ENCODE data around the gene LOXL1. TPM values are rescaled to one million over a fixed set of nuclear protein-coding genes. Genes with fewer than 3 reads are reported as not detected.

Gene LOXL1
- total RNA-seq, 1 donor from 2014 or later = 29.0 TPM

DNA sequence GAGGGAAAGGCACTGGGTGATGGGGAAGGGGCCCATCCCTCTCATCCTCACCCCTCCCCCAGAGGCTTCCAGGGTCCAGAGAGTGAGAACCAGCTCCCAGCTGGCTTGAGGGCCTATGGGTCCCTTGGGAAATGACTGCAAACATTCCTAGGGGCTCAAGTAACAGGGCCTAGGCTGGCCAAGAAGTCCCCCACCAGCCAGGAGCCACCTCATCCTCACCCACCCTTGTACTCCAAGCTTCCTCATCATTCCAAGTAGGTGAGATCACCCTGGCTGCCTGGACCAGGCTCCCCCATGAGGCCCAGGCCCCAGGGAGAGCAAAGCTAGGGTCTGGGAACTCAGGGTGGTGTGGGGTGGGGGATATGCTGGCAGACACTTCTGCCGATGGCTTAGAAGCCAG is 14.8 kb downstream of the LOXL1 start:
- no peaks in the 10 kb centered on the region for H3K9me3 ChIP-seq
- no peak overlapping the region for H3K4me3 ChIP-seq
- no peaks in the 10 kb centered on the region for H3K27me3 ChIP-seq
- H3K4me1 ChIP-seq = peaks cover 46% of the 10 kb centered on the region
- H3K36me3 ChIP-seq = no peaks in the 10 kb centered on the region
- peak overlapping the region; percentile 72 for H3K27ac ChIP-seq
- TF ChIP-seq POLR2A (IDR thresholded peaks at IDR 0.05) (no peak), POLR2AphosphoS5 (IDR thresholded peaks at IDR 0.05; ENCODE audit: insufficient read depth in 1 of 2, low read depth in 1 of 2) (peak in 1 of 2 donors; percentile 45)
- TF ChIP-seq, protein P1, sequence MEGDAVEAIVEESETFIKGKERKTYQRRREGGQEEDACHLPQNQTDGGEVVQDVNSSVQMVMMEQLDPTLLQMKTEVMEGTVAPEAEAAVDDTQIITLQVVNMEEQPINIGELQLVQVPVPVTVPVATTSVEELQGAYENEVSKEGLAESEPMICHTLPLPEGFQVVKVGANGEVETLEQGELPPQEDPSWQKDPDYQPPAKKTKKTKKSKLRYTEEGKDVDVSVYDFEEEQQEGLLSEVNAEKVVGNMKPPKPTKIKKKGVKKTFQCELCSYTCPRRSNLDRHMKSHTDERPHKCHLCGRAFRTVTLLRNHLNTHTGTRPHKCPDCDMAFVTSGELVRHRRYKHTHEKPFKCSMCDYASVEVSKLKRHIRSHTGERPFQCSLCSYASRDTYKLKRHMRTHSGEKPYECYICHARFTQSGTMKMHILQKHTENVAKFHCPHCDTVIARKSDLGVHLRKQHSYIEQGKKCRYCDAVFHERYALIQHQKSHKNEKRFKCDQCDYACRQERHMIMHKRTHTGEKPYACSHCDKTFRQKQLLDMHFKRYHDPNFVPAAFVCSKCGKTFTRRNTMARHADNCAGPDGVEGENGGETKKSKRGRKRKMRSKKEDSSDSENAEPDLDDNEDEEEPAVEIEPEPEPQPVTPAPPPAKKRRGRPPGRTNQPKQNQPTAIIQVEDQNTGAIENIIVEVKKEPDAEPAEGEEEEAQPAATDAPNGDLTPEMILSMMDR (IDR thresholded peaks at IDR 0.05) = no peak
- intact Hi-C loops (cut with DNase I) = no loop called here
- no peak for DNase-seq (ENCODE audit: extremely low spot score in 2 of 2)

DNA sequence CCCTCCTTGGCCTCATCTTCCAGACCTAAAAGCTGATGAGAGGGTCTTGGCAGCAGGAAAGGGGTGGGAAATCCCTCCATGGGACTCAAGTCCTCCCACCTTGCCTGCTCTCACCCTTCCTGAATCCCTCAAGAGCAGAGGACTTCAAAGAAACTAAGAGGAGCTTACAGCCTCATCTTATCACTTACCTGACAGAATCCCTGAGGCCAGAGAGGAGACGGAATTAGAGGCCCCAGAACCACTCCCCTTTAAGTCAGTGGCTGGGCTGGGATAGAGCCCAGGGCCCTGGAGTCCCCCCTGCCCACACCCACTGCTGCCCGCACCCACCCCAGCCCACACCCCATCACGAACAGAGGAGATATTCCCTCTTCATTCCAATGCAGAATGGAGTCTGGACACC is 15.2 kb downstream of the LOXL1 start:
- Histone ChIP-seq H3K4me3 (no peak overlapping the region), H3K4me1 (peaks cover 41% of the 10 kb centered on the region), H3K9me3 (no peaks in the 10 kb centered on the region), H3K27me3 (no peaks in the 10 kb centered on the region), H3K27ac (peak overlapping the region; percentile 72), H3K36me3 (no peaks in the 10 kb centered on the region)
- TF ChIP-seq POLR2A (IDR thresholded peaks at IDR 0.05) = no peak
- TF ChIP-seq, protein P1 (IDR thresholded peaks at IDR 0.05) = no peak
- intact Hi-C loops (cut with DNase I) = no loop called here
- no peak for DNase-seq (ENCODE audit: extremely low spot score in 2 of 2)

DNA sequence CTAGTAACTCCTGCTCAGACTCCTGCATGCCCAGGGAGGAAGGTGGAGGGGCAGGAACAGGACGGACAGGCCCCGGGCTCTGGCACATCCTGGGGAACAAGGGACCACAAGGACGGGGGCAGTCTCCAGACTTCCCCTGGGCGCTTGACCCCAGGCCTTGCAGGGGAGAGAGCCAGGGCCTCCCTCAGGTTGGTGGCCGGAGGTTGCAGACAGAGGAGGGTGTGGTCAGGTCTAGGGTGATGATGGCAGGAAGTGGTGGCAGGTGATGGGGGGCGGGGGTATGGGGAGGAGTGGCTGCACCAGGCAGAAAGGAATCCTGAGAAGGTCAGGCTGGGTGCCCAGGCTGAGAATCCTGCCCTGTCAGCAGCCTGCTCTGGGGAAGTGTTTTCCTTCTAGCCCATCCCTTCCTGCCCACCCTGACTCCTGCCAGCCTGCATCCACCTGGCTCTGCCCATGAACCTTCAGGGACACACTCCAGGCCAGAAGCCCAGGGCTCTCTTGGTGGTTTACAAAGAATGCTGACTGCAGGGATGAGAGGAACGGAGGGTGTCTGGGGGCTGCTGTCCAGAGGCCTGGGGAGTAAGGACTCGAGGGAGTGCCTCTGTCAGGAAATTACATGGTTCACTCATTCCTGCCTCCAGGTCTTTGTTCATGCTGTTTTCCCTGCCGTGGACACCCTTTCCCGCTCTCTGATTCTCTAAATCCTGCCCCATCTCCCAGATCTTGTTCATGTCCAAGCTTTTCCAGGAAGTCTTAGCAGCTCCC is 15.8 kb downstream of the LOXL1 start:
- intact Hi-C loops (cut with DNase I) = no loop called here
- H3K27me3 ChIP-seq = no peaks in the 10 kb centered on the region
- TF ChIP-seq POLR2AphosphoS5 (IDR thresholded peaks at IDR 0.05; ENCODE audit: insufficient read depth in 1 of 2, low read depth in 1 of 2) (no peak), POLR2A (IDR thresholded peaks at IDR 0.05) (no peak)
- TF ChIP-seq, protein P1 (IDR thresholded peaks at IDR 0.05) = no peak

DNA sequence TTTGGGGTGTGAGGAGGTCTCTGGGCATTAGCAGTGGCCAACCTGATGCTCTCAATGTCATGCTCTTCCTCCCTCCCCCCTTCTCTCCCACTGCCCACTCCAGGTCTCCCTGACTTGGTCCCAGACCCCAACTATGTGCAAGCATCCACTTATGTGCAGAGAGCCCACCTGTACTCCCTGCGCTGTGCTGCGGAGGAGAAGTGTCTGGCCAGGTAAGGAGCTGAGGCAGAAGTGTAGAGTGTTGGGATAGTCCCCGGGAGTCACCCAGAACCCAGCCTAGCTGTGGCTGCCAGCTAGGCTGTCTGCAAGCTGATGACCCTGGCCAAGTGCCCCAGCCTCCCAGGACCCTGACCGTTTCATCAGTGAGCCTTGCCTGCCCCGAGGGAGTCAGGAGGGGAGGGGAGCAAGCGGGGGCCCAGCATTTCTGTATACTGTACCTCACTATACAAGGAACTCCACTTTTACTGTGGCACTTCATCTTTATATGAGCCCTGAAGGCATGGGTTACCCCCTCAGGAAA is 16.5 kb downstream of the LOXL1 start:
- Histone ChIP-seq H3K36me3 (peaks cover 0 to 8% of the 10 kb centered on the region in 2 donors), H3K27ac (peak overlapping the region; percentile 72), H3K4me1 (peaks cover 33% of the 10 kb centered on the region), H3K4me3 (no peak overlapping the region), H3K9me3 (no peaks in the 10 kb centered on the region), H3K27me3 (no peaks in the 10 kb centered on the region)
- no peak for TF ChIP-seq POLR2AphosphoS5 (IDR thresholded peaks at IDR 0.05; ENCODE audit: insufficient read depth in 1 of 2, low read depth in 1 of 2)
- TF ChIP-seq, protein P1 (IDR thresholded peaks at IDR 0.05) = no peak
- no peak for TF ChIP-seq POLR2A (IDR thresholded peaks at IDR 0.05)
- no peak for DNase-seq (ENCODE audit: extremely low spot score in 2 of 2)
- intact Hi-C loops (cut with DNase I) = no loop called here

More for the DNA sequence above, 15.8 kb downstream of the LOXL1 start:
- no peaks in the 10 kb centered on the region for H3K9me3 ChIP-seq
- H3K36me3 ChIP-seq = no peaks in the 10 kb centered on the region
- peaks cover 35% of the 10 kb centered on the region for H3K4me1 ChIP-seq
- DNase-seq (ENCODE audit: extremely low spot score in 2 of 2) = no peak
- peak overlapping the region; percentile 72 for H3K27ac ChIP-seq
- no peak overlapping the region for H3K4me3 ChIP-seq

Data from vagina (tissue), 2 donors.